ENCODE results near the gene TUBE1.

Gene TUBE1

GRCh38 chr6:112118034-112118433 lies 30.8 kb upstream of the TUBE1 start:
- no peak overlapping the region for H3K9ac ChIP-seq
- no peak for TF ChIP-seq CTCF (IDR thresholded peaks at IDR 0.05)
- no peaks in the 10 kb centered on the region for H3K36me3 ChIP-seq (ENCODE audit: control insufficient read depth, insufficient read depth, low read length)
- no peak overlapping the region for H2AFZ ChIP-seq
- no peaks in the 10 kb centered on the region for H3K4me1 ChIP-seq
- no peaks in the 10 kb centered on the region for H3K79me2 ChIP-seq
- no peak overlapping the region for H3K27ac ChIP-seq
- no peaks in the 10 kb centered on the region for H3K27me3 ChIP-seq (ENCODE audit: control insufficient read depth, insufficient read depth, low read length)
- no peaks in the 10 kb centered on the region for H3K9me3 ChIP-seq (ENCODE audit: control insufficient read depth, low read length)
- no peak overlapping the region for H3K4me2 ChIP-seq (ENCODE audit: low read length)
- H3K4me3 ChIP-seq (ENCODE audit: low read depth, low read length): no peak overlapping the region

- no peak for TF ChIP-seq CTCF (IDR thresholded peaks at IDR 0.05)
- Histone ChIP-seq H3K36me3 (ENCODE audit: control insufficient read depth, insufficient read depth, low read length) (no peaks in the 10 kb centered on the region), H3K79me2 (no peaks in the 10 kb centered on the region), H3K4me1 (no peaks in the 10 kb centered on the region), H3K4me2 (ENCODE audit: low read length) (no peak overlapping the region), H3K9me3 (ENCODE audit: control insufficient read depth, low read length) (no peaks in the 10 kb centered on the region), H3K4me3 (ENCODE audit: low read depth, low read length) (no peak overlapping the region), H3K9ac (no peak overlapping the region), H3K27ac (no peak overlapping the region), H3K27me3 (ENCODE audit: control insufficient read depth, insufficient read depth, low read length) (no peaks in the 10 kb centered on the region), H2AFZ (no peak overlapping the region)
Measured at GRCh38 chr6:112117554-112117953, 30.3 kb upstream of the TUBE1 start.

- Histone ChIP-seq H3K36me3 (ENCODE audit: control insufficient read depth, insufficient read depth, low read length) (no peaks in the 10 kb centered on the region), H3K4me3 (ENCODE audit: low read depth, low read length) (no peak overlapping the region), H2AFZ (no peak overlapping the region), H3K9me3 (ENCODE audit: control insufficient read depth, low read length) (no peaks in the 10 kb centered on the region), H3K4me2 (ENCODE audit: low read length) (no peak overlapping the region), H3K4me1 (no peaks in the 10 kb centered on the region), H3K27ac (no peak overlapping the region), H3K79me2 (no peaks in the 10 kb centered on the region), H3K9ac (no peak overlapping the region), H3K27me3 (ENCODE audit: control insufficient read depth, insufficient read depth, low read length) (no peaks in the 10 kb centered on the region)
- no peak for TF ChIP-seq CTCF (IDR thresholded peaks at IDR 0.05)
Measured at GRCh38 chr6:112116221-112116620, 28.9 kb upstream of the TUBE1 start.

- no peak for TF ChIP-seq CTCF (IDR thresholded peaks at IDR 0.05)
- H3K27me3 ChIP-seq (ENCODE audit: control insufficient read depth, insufficient read depth, low read length): no peaks in the 10 kb centered on the region
- no peaks in the 10 kb centered on the region for H3K9me3 ChIP-seq (ENCODE audit: control insufficient read depth, low read length)
- no peak overlapping the region for H3K27ac ChIP-seq
- no peaks in the 10 kb centered on the region for H3K79me2 ChIP-seq
- no peak overlapping the region for H3K9ac ChIP-seq
- H3K36me3 ChIP-seq (ENCODE audit: control insufficient read depth, insufficient read depth, low read length): no peaks in the 10 kb centered on the region
- no peak overlapping the region for H2AFZ ChIP-seq
- H3K4me1 ChIP-seq: no peaks in the 10 kb centered on the region
- no peak overlapping the region for H3K4me2 ChIP-seq (ENCODE audit: low read length)
- H3K4me3 ChIP-seq (ENCODE audit: low read depth, low read length): no peak overlapping the region
Measured at GRCh38 chr6:112114577-112115223, 27.4 kb upstream of the TUBE1 start.

GRCh38 chr6:112113918-112114317 lies 26.6 kb upstream of the TUBE1 start:
- Histone ChIP-seq H2AFZ (no peak overlapping the region), H3K79me2 (no peaks in the 10 kb centered on the region), H3K27ac (no peak overlapping the region), H3K4me1 (no peaks in the 10 kb centered on the region), H3K9me3 (ENCODE audit: control insufficient read depth, low read length) (no peaks in the 10 kb centered on the region), H3K36me3 (ENCODE audit: control insufficient read depth, insufficient read depth, low read length) (no peaks in the 10 kb centered on the region), H3K9ac (no peak overlapping the region), H3K4me2 (ENCODE audit: low read length) (no peak overlapping the region), H3K4me3 (ENCODE audit: low read depth, low read length) (no peak overlapping the region), H3K27me3 (ENCODE audit: control insufficient read depth, insufficient read depth, low read length) (no peaks in the 10 kb centered on the region)
- TF ChIP-seq CTCF (IDR thresholded peaks at IDR 0.05): no peak
